ENCODE measurements around the gene JMJD1C. TPM values are rescaled to one million over a fixed set of nuclear protein-coding genes. Genes with fewer than 3 reads are reported as not detected.

The JMJD1C gene
- total RNA-seq, 1 donor from 2014 or later: 84.2 TPM

DNA sequence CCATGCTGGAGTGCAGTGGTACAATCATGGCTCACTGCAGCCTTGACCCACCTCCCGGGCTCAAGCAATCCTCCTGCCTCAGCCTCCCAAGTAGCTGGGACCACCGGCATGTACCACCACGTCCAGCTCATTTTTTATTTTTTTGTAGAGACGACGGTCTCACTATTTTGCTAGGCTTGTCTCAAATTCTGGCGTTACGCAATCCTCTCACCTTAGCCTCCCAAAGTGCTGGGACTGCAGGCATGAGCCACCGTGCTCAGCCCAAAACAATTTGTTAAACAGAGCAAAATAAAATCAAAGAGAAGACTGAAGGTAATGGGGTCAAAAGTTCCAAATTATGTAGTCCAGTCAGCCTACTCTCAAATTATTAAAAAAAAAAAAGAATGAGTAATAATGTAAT, 8.7 kb upstream of the JMJD1C start:
- intact Hi-C loops (cut with DNase I): no loop called here
- no peaks in the 10 kb centered on the region for H3K4me1 ChIP-seq
- no peaks in the 10 kb centered on the region for H3K36me3 ChIP-seq
- no peak for ATAC-seq
- no peaks in the 10 kb centered on the region for H3K27me3 ChIP-seq
- no peak overlapping the region for H3K27ac ChIP-seq
- no peak for TF ChIP-seq CTCF (IDR thresholded peaks at IDR 0.05)
- no peaks in the 10 kb centered on the region for H3K9me3 ChIP-seq
- DNase-seq: no peak
- H3K4me3 ChIP-seq: no peak overlapping the region

DNA sequence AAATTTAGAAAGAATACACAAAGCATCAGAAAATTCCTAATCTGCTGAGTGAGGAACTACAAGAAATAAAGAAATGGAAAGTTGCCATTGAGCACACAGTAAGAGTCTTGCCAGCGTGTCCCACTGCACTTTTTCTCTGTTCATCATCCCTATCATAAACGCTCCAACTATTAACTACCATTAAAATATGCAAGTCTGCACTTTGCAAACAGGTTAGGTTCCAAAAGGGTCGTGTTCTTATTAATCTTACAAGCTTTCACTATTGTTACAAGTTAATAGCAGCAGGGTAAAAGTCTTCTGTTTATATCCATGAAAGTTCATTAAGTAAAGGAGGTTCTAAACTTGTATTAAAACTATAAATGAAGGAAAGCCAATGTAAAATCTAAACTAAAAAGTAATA, 5.2 kb upstream of the JMJD1C start:
- H3K36me3 ChIP-seq: no peaks in the 10 kb centered on the region
- H3K4me1 ChIP-seq: peaks cover 2% of the 10 kb centered on the region
- H3K4me3 ChIP-seq: no peak overlapping the region
- no peak overlapping the region for H3K27ac ChIP-seq
- intact Hi-C loops (cut with DNase I): no loop called here
- no peaks in the 10 kb centered on the region for H3K27me3 ChIP-seq
- H3K9me3 ChIP-seq: no peaks in the 10 kb centered on the region
- no peak for TF ChIP-seq CTCF (IDR thresholded peaks at IDR 0.05)
- ATAC-seq (no peak), DNase-seq (no peak)

DNA sequence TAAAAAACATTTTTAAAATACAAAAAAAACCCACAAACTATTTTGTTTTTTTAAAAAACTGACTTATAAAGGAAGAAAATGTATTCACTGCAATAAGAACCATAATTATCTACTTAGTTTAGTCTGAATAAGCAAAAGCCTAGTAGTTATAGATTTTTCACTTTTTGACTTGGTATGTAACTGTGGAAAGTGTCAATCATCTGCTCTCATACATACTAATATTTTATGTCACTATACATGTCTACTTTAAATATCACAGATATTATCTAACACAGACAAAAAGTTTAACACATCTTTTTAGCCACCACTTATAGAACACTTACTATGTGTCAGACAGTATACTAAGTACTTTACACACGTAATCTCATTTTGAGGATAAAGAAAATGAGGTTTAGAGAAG, 3.2 kb upstream of the JMJD1C start:
- intact Hi-C loops (cut with DNase I): no loop called here
- Histone ChIP-seq H3K9me3 (no peaks in the 10 kb centered on the region), H3K4me1 (peaks cover 8% of the 10 kb centered on the region), H3K4me3 (no peak overlapping the region), H3K27ac (no peak overlapping the region), H3K27me3 (no peaks in the 10 kb centered on the region), H3K36me3 (no peaks in the 10 kb centered on the region)
- no peak for ATAC-seq
- no peak for TF ChIP-seq CTCF (IDR thresholded peaks at IDR 0.05)
- no peak for DNase-seq

GRCh38 chr10:63467841-63468240, 2.1 kb upstream of the JMJD1C start:
- ATAC-seq (no peak), DNase-seq (no peak)
- Histone ChIP-seq H3K36me3 (no peaks in the 10 kb centered on the region), H3K4me3 (no peak overlapping the region), H3K9me3 (no peaks in the 10 kb centered on the region), H3K4me1 (peaks cover 8% of the 10 kb centered on the region), H3K27ac (no peak overlapping the region), H3K27me3 (no peaks in the 10 kb centered on the region)
- TF ChIP-seq CTCF (IDR thresholded peaks at IDR 0.05): no peak
- intact Hi-C loops (cut with DNase I): no loop called here

DNA sequence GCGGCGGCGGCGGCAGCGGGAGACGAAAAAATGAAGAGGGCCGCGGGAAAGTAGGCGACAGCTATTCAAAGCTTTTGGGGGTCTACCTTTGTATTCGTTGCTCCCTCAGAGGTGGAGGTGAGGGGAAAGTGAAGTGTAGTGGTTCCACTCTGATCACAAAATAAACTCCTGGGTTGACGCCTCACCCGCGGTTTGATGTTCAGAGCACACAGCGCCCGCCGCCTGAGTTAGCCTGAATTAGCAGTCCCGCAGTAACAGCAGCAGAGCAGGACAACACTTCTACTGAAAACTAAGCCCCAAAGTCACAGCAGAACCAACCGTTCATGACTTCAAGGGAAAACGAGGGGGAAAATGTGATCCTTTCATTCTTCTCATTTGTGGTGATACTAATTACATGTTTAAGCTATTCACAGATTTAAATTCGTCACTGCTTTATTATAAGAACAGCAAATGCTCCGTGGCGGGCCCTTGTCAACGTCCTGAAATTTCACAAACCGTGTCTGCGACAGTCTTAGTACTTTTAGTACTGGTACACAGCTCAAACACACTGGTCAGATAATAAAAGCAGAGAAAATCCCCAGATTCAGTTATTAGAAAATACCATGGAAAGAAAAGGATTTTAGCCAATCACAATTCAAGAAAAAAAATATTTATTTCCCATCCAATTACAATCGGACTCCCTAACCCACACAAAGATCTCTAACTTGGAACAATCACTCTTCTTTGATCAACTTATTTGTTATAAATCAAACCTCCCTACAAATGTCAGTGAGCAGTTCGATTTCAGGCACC, 563 bp upstream of the JMJD1C start:
- Histone ChIP-seq H3K27ac (peak overlapping the region; percentile 87), H3K9me3 (no peaks in the 10 kb centered on the region), H3K36me3 (no peaks in the 10 kb centered on the region), H3K4me1 (peaks cover 8% of the 10 kb centered on the region), H3K27me3 (no peaks in the 10 kb centered on the region), H3K4me3 (peak overlapping the region; percentile 82)
- intact Hi-C loops (cut with DNase I): no loop called here
- ATAC-seq (peak; percentile 54), DNase-seq (no peak)
- no peak for TF ChIP-seq CTCF (IDR thresholded peaks at IDR 0.05)
